HG02623 (cell line): ENCODE data around the gene TCF23.
"Not testable (repeated sequence)": the region's sequence is repeated elsewhere in the genome, so short reads cannot be mapped to it uniquely, and the experiment has no call there.

Source experiments
- ATAC-seq: cut with Tn5 transposase; IDR thresholded peaks from one replicate; pipeline ENCODE4 v1.9.1; 2021; ENCODE audit warnings: moderate library complexity; ENCODE audit not compliant: unreplicated experiment

TCF23 gene

GRCh38 chr2:27152102-27152795 is 3.4 kb downstream of the TCF23 start:
- ATAC-seq = no peak

- ATAC-seq = no peak
Measured at GRCh38 chr2:27152796-27153464, 4.1 kb downstream of the TCF23 start.

- no peak for ATAC-seq
Measured at GRCh38 chr2:27154488-27154887, 5.7 kb downstream of the TCF23 start.

DNA sequence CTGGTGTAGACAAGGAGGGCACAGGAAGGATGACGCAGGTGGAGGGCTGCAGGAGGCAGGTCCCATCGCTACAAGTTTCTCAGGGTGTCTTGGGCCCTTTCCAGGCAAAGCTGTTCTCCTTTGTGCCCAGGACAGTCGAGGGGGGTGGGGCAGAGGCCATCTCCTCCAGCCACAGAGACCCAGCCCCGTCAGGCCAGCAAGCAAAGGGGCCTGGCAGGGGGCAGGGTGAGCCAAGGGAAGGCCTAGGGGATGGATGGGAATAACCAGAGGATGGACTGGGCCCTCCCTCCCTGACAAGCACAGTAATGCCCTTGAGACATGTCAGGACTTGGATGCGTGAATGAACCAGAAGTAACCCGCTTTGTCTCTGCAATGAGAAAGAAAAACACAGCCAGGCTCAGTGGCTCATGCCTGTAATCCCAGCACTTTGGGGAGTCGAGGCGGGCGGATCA is 6.3 kb downstream of the TCF23 start:
- ATAC-seq = no peak

GRCh38 chr2:27158468-27158867 is 9.7 kb downstream of the TCF23 start:
- ATAC-seq = no peak

DNA sequence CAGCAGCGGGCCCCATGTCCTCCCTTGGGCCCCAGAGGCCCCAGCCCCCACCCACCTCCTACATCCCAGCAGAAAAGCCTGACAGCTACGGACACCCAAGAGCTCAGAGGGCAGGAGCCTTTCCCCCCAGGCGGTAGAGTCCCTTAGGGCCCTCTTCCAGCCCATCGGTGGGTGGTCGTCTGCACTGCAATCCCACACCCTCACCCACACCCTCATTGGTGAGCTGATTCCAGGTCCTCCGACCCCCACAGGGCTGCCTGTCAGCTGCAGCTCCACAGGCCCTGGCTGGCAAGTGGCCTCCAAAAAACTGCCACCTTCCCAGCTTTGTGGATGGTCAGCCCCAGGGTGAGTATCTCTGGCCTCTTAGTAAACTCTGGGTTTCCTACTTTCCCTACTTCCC is 10.5 kb downstream of the TCF23 start:
- no peak for ATAC-seq

GRCh38 chr2:27160191-27160590 is 11.4 kb downstream of the TCF23 start:
- ATAC-seq = no peak

- ATAC-seq = no peak
Measured at GRCh38 chr2:27162151-27163121, 13.6 kb downstream of the TCF23 start.

GRCh38 chr2:27164960-27165763 is 16.4 kb downstream of the TCF23 start:
- no peak for ATAC-seq

DNA sequence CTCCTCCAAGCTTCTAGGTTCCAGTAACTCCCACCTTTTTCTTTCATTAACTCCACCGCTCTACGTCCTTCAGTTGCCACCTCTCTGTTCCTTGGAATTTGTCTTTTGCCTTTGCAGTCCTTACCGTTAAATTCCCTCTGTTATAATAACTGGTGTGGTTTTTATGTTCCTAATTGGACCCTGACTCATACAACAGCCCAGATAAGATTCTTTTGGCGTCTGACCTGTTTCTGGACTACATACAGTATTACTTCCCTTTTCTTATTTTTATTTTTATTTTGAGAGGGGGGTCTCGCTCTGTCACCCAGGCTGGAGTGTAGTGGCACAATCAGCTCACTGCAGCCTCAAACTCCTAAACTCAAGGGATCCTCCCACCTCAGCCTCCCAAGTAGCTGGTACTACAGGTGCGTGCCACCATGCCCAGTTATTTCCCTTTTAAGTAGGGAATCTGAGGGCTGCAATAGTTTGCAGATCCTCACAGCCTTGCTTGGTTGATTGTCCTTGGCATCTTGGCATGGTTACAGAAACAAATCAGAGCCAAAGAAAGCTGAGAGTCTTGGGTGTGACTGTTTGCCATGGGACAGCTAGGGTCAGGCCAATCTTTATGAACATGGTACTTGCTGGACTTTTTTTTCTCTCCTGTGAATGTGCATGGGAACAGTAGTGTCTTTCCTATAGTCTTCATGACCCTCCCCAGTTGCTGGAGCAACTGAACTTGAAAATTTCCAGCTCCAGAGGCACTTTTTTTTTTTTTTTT is 22.0 kb downstream of the TCF23 start:
- ATAC-seq = no peak

- ATAC-seq = no peak
Measured at GRCh38 chr2:27171351-27171848, 22.6 kb downstream of the TCF23 start.

- no peak for ATAC-seq
Measured at GRCh38 chr2:27174638-27175037, 25.8 kb downstream of the TCF23 start.

- no peak for ATAC-seq
Measured at GRCh38 chr2:27175330-27175729, 26.5 kb downstream of the TCF23 start.

DNA sequence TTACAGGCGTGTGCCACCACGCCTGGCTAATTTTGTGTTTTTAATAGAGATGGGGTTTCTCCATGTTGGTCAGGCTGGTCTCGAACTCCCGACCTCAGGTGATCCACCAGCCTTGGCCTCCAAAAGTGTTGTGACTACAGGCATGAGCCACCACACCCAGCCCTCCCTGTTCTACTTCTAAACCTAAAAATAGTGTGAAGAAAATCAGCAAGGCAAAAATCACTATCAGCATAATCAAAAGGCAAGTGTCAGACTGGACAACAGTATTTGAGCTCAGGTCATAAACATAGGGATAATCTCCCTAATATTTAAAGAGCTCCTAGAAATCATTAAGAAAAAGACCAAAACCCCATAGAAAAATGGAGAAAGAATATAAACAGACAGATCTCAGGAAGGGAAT is 27.0 kb downstream of the TCF23 start:
- not testable (repeated sequence) for ATAC-seq

GRCh38 chr2:27177441-27178351 is 28.9 kb downstream of the TCF23 start:
- ATAC-seq = no peak

- no peak for ATAC-seq
Measured at GRCh38 chr2:27178469-27178868, 29.7 kb downstream of the TCF23 start.

DNA sequence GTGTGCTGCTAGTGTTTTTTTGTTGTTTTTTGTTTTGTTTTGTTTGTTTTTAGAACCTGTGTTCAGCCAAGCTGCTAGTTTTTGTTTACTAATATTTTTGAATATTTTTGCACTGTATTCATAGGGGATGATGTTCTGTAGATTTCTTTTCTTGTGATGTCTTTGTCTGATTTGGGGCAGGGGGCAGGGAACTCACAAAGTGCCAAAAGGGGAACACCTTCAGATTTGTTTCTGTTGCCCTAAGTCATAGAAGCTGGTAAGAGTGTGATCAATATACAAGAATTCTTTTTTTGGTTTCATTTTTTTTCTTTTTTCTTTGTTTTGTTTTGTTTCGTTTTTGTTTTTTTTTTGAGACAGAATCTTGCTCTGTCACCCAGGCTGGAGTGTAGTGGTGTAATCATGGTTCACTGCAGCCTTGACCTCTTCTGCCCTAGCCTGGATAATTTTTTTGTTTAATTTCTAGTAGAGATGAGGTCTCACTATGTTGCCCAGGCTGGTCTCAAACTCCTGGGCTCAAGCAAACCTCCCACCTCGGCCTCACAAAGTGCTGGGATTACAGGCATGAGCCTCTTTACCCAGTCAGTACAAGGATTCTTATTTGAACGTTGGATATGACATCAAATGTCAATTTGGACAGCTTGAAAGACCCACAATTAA is 30.7 kb downstream of the TCF23 start:
- ATAC-seq = no peak

- ATAC-seq = no peak
Measured at GRCh38 chr2:27182346-27182745, 33.5 kb downstream of the TCF23 start.
